Measurements from ENCODE around the gene RGCC.
"Not testable (repeated sequence)": the region's sequence is repeated elsewhere in the genome, so short reads cannot be mapped to it uniquely, and the experiment has no call there.

Gene RGCC

GRCh38 chr13:41492432-41493260 lies 35.3 kb downstream of the RGCC start:
- DNase-seq = no peak

- no peak for DNase-seq
Observed at GRCh38 chr13:41494202-41494601, 36.9 kb downstream of the RGCC start.

GRCh38 chr13:41495044-41495443 lies 37.7 kb downstream of the RGCC start:
- no peak for DNase-seq

- DNase-seq = no peak
Observed at GRCh38 chr13:41496420-41497234, 39.3 kb downstream of the RGCC start.

GRCh38 chr13:41497436-41497835 lies 40.1 kb downstream of the RGCC start:
- no peak for DNase-seq

GRCh38 chr13:41499452-41499851 lies 42.1 kb downstream of the RGCC start:
- no peak for DNase-seq

GRCh38 chr13:41500511-41500910 lies 43.2 kb downstream of the RGCC start:
- no peak for DNase-seq

- DNase-seq = no peak
Observed at GRCh38 chr13:41501281-41501680, 43.9 kb downstream of the RGCC start.

- no peak for DNase-seq
Observed at GRCh38 chr13:41502031-41502430, 44.7 kb downstream of the RGCC start.

GRCh38 chr13:41502673-41503072 lies 45.3 kb downstream of the RGCC start:
- no peak for DNase-seq

GRCh38 chr13:41503356-41503755 lies 46.0 kb downstream of the RGCC start:
- no peak for DNase-seq

- not testable (repeated sequence) for DNase-seq
Observed at GRCh38 chr13:41504657-41505056, 47.3 kb downstream of the RGCC start.

GRCh38 chr13:41505209-41505835 lies 48.0 kb downstream of the RGCC start:
- DNase-seq = no peak

GRCh38 chr13:41506312-41506711 lies 49.0 kb downstream of the RGCC start:
- DNase-seq = no peak

GRCh38 chr13:41509971-41510370 lies 52.6 kb downstream of the RGCC start:
- DNase-seq = no peak

GRCh38 chr13:41511827-41512226 lies 54.5 kb downstream of the RGCC start:
- DNase-seq = no peak

GRCh38 chr13:41512441-41512840 lies 55.1 kb downstream of the RGCC start:
- no peak for DNase-seq

- DNase-seq = no peak
Observed at GRCh38 chr13:41513600-41513999, 56.2 kb downstream of the RGCC start.

GRCh38 chr13:41514853-41515395 lies 57.6 kb downstream of the RGCC start:
- DNase-seq = no peak

GRCh38 chr13:41515491-41516139 lies 58.3 kb downstream of the RGCC start:
- DNase-seq = no peak

GRCh38 chr13:41516166-41516565 lies 58.8 kb downstream of the RGCC start:
- no peak for DNase-seq

- DNase-seq = no peak
Observed at GRCh38 chr13:41516760-41517159, 59.4 kb downstream of the RGCC start.

Data from NCI-H69 (cell line).